IPS DF 6.9 (cell line): ENCODE measurements around the gene KCNQ1.

Experiments
- DNase-seq: peaks from one replicate; pipeline ENCODE4 v3.0.0-alpha.2; 2013; ENCODE audit warnings: low read depth, low spot score
- H3K27ac ChIP-seq: one replicate; pipeline ENCODE4 v1.5.1; 2013; ENCODE audit warnings: low read length, control low read depth
- H3K27me3 ChIP-seq: 2 replicates; pipeline ENCODE4 v1.6.1; 2013; ENCODE audit warnings: mild to moderate bottlenecking, low read length; ENCODE audit not compliant: control insufficient read depth, insufficient read depth
- H3K36me3 ChIP-seq: 2 replicates; pipeline ENCODE4 v1.6.1; 2013; ENCODE audit warnings: low read length; ENCODE audit not compliant: control insufficient read depth, insufficient read depth
- H3K4me1 ChIP-seq: 2 replicates; pipeline ENCODE4 v1.6.1; 2013; ENCODE audit warnings: low read length; ENCODE audit not compliant: control insufficient read depth, insufficient read depth
- H3K4me3 ChIP-seq: 2 replicates; pipeline ENCODE4 v1.5.1; 2013; ENCODE audit warnings: mild to moderate bottlenecking, low read length
- H3K9me3 ChIP-seq: 2 replicates; pipeline ENCODE4 v1.6.1; 2013; ENCODE audit warnings: low read length, inconsistent platforms; ENCODE audit not compliant: control insufficient read depth, insufficient read depth
- whole genome bisulfite sequencing: extraction: QIAGEN DNeasy Blood & Tissue Kit; methylation state at CpG from one replicate; pipeline ENCODE4 v1.1.7; 2013; ENCODE audit warnings: mixed read lengths, missing lambda C conversion rate; ENCODE audit not compliant: insufficient read length, insufficient coverage; 5-methylcytosine and 5-hydroxymethylcytosine counted together

KCNQ1 gene

DNA sequence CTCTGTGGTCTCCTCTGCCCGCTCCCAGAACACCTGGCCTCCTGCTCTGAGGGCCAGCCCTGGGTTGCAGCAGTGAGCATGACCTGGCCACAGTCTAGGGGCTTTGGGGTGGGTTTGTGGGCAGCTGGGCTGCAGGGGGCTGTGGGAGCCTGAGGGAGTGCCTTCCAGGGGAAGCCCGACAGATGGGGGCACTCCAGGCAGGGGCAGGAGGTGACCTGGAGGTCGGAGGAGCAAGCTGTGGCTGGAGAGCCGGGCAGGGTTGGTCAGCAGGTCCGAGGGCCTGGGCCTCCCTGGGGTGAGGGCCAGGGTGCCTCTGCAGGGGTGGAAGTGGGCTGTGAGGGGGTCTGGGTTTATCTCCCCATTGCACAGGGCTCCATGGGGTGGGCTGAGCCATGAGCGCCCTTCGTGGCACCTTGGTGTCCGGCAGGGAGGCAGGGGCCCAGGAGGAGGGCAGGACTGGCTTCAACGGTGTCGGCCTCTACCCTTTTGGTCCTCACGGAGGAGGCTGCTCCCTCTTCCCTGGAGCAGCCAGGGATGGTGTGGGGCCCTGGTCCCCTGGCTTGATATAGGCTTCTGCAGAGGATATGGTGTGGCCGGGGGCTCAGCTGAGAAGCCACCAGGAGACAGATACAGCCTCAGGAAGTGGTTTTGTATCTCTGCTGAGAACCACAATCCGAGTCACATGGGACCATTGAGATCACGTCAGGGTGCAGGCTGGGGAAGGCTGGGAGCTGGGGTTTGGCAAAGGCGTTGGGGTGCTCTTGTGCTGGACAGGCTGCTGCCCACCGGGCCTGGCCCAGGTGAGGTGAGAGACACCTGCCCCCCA lies 22.3 kb downstream of the KCNQ1 start:
- Histone ChIP-seq H3K27ac (no peak overlapping the region), H3K4me1 (no peaks in the 10 kb centered on the region; the same call in 1 of the 2 replicates), H3K4me3 (no peak overlapping the region), H3K27me3 (no peaks in the 10 kb centered on the region; the same call in 1 of the 2 replicates), H3K36me3 (no peaks in the 10 kb centered on the region), H3K9me3 (no peaks in the 10 kb centered on the region)
- WGBS = no CpG with 5 or more reads among the region's 16 CpGs
- DNase-seq = no peak

- Histone ChIP-seq H3K36me3 (no peaks in the 10 kb centered on the region), H3K27ac (no peak overlapping the region), H3K27me3 (no peaks in the 10 kb centered on the region; the same call in 1 of the 2 replicates), H3K4me3 (no peak overlapping the region), H3K4me1 (no peaks in the 10 kb centered on the region; the same call in 1 of the 2 replicates), H3K9me3 (no peaks in the 10 kb centered on the region)
- WGBS = no CpG with 5 or more reads among the region's 7 CpGs
- DNase-seq = no peak
Observed at GRCh38 chr11:2467695-2468055, 22.9 kb downstream of the KCNQ1 start.

GRCh38 chr11:2468363-2469235 lies 23.8 kb downstream of the KCNQ1 start:
- Histone ChIP-seq H3K27me3 (no peaks in the 10 kb centered on the region; the same call in 1 of the 2 replicates), H3K4me3 (no peak overlapping the region), H3K4me1 (no peaks in the 10 kb centered on the region; the same call in 1 of the 2 replicates), H3K9me3 (no peaks in the 10 kb centered on the region), H3K36me3 (no peaks in the 10 kb centered on the region), H3K27ac (no peak overlapping the region)
- DNase-seq = no peak
- WGBS = no CpG with 5 or more reads among the region's 21 CpGs

DNA sequence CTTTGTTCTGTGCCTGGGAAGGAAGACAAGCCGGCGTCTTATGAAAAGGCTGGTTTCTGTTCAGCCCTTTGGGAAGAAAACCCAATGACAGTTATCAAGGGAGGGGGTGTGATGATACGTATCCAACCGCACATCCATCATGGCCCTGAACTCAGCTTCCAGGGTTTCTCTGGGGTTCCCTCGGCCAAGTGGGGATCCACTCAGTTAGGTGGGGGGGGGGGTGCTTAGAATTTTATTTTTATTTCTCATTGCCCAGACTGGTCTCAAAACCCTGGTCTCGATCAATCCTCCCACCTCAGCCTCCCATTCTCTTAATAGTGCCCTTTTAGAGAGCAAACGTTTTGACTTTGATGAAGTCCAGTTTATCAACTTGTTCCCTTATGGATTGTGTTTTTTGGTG lies 25.7 kb downstream of the KCNQ1 start:
- no peak for DNase-seq
- Histone ChIP-seq H3K4me1 (no peaks in the 10 kb centered on the region; the same call in 1 of the 2 replicates), H3K36me3 (no peaks in the 10 kb centered on the region), H3K27me3 (peaks cover 2% of the 10 kb centered on the region; the same call in 1 of the 2 replicates), H3K4me3 (no peak overlapping the region), H3K27ac (no peak overlapping the region), H3K9me3 (no peaks in the 10 kb centered on the region)
- WGBS = no CpG with 5 or more reads among the region's 7 CpGs

DNA sequence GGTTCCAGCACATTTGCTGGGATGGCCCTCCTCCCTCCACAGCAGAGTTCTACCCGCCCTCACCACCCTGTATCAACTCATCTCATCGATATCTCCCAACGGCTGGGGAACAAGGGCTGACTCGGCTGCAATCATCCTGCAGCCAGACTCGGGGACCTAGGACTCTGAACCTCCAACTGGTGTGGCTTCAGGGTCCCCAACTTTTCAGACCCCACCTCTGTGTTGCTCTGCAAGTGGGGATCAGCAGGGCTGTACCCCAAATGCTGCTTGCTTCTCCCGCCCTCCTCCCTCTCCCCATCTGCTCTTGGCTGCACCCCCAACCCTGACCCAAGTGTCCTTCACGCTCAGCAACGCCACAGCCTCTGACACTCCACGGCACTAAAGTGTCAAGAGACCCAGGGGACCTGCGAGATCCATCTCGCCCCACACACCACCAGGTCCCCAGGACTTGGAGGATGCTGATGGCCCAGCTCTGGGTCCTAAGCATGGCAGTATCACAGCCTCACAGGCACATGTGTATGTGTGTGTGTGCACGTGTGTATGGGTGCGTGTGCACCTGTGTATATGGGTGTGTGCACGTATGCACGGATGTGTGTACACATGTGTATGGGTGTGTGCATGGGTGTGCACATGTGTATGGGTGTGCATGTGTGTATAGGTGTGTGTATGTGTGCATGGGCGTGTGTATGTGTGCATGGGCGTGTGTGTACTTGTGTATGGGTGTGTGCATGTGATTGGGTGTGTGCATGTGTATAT lies 26.4 kb downstream of the KCNQ1 start:
- no peak for DNase-seq
- Histone ChIP-seq H3K27me3 (peaks cover 2% of the 10 kb centered on the region; the same call in 1 of the 2 replicates), H3K27ac (no peak overlapping the region), H3K9me3 (no peaks in the 10 kb centered on the region), H3K4me1 (no peaks in the 10 kb centered on the region), H3K36me3 (no peaks in the 10 kb centered on the region), H3K4me3 (no peak overlapping the region)
- no CpG with 5 or more reads among the region's 17 CpGs for WGBS

DNA sequence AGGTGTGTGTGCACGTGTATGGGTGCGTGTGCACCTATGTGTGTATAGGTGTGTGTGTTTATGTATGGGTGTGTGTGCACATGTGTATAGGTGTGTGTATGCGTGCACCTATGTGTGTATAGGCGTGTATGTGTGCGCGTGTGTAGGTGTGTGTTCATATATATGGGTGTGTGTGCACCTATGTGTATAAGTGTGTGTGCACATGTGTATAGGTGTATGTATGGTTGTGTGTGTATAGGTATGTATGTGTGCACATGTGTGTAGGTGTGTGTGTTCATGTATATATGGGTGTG lies 26.9 kb downstream of the KCNQ1 start:
- no CpG with 5 or more reads among the region's 6 CpGs for WGBS

DNA sequence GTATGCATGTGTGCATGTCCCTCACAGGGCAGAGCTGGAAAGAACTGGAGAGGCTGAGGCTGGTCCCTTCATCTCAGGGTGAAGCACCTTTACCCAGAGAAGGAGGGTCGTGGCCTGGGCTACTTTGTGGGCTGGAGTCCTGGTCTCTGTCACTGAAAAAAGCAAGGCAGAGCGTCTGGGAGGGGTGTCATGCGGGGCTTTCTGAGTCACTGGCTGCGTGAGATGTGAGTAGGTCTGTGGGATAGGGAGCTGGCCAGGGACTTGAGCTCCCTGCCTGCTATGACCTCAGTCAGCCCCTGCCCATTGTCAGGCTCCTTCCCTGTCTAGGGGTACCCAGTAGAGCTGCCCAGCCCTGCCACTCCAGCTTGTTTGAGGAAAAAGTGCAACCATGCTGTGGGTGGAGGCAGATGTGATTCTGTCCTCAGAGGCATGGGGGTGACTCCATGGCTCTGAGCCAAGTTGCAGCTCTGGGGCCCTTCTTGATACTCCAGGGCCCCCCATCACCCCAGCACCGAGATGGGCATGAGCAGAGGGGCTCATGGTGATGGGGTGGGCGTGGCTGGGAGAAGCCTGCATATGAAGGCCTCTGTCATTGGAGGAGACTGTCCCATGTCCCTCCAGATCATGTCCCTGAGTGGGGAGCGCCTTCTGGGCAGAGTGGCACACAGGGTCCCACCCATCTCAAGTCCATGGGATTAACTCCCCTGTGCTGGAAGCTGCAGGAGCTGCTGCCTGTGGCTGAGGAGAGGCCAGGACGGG lies 27.8 kb downstream of the KCNQ1 start:
- WGBS = no CpG with 5 or more reads among the region's 8 CpGs
- Histone ChIP-seq H3K9me3 (no peaks in the 10 kb centered on the region), H3K27me3 (peaks cover 2% of the 10 kb centered on the region; the same call in 1 of the 2 replicates), H3K27ac (no peak overlapping the region), H3K4me3 (no peak overlapping the region), H3K4me1 (no peaks in the 10 kb centered on the region), H3K36me3 (no peaks in the 10 kb centered on the region)
- no peak for DNase-seq

More for the DNA sequence above, 26.9 kb downstream of the KCNQ1 start:
- H3K36me3 ChIP-seq = no peaks in the 10 kb centered on the region
- no peak overlapping the region for H3K4me3 ChIP-seq
- no peak overlapping the region for H3K27ac ChIP-seq
- H3K9me3 ChIP-seq = no peaks in the 10 kb centered on the region
- peaks cover 2% of the 10 kb centered on the region; the same call in 1 of the 2 replicates for H3K27me3 ChIP-seq
- DNase-seq = no peak
- no peaks in the 10 kb centered on the region for H3K4me1 ChIP-seq

DNA sequence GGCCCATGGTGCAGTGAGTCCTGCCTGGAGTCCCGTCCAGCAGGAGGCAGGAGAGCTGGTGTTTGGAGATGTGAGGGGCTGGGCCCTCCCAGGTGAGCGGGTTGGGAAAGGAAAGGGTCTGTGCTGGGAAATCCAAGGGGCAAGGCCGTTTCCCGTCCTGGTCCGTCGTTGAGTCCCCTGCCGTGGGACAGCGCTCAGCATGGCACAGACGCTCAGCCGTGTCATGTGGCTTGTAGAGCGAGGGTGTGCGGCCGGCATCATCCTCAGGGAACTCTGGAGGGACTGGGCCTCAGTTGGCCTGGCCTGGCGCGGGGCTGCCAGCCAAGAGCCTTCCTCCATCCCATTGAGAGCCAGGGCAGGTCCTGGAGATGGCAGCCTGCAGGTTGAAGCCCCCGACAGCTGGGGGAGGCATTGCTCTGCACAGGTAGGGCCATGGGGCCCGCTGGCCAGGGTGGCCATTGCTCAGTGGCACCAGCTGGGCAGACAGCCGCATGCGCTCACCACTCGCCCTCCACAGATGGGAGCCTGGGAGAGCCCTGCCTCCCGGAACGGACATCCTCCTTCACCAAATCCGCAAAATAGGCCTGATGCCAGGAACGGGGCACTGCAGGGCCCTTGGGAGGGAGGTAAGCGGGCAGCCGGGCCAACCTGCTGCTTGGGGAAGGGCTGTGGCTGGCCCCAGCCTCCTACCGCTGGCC lies 28.7 kb downstream of the KCNQ1 start:
- DNase-seq = no peak
- no peaks in the 10 kb centered on the region for H3K9me3 ChIP-seq
- H3K4me3 ChIP-seq = no peak overlapping the region
- H3K4me1 ChIP-seq = no peaks in the 10 kb centered on the region
- peaks cover 2% of the 10 kb centered on the region; the same call in 1 of the 2 replicates for H3K27me3 ChIP-seq
- H3K27ac ChIP-seq = no peak overlapping the region
- no peaks in the 10 kb centered on the region for H3K36me3 ChIP-seq
- no CpG with 5 or more reads among the region's 27 CpGs for WGBS

- no peak overlapping the region for H3K4me3 ChIP-seq
Observed at GRCh38 chr11:2474059-2474901, 29.5 kb downstream of the KCNQ1 start.

More at GRCh38 chr11:2474059-2474901, 29.5 kb downstream of the KCNQ1 start:
- Histone ChIP-seq H3K4me1 (no peaks in the 10 kb centered on the region), H3K9me3 (no peaks in the 10 kb centered on the region; the same call in 1 of the 2 replicates), H3K36me3 (no peaks in the 10 kb centered on the region), H3K27ac (no peak overlapping the region), H3K27me3 (peaks cover 2% of the 10 kb centered on the region; the same call in 1 of the 2 replicates)
- no CpG with 5 or more reads among the region's 19 CpGs for WGBS
- DNase-seq = no peak
